K562 (cell line): Measurements from ENCODE around the gene HEMK1. TPM values are rescaled to one million over a fixed set of nuclear protein-coding genes. Genes with fewer than 3 reads are reported as not detected.

Experiments
- PRMT5 ChIP-seq: sonication (generic); formaldehyde crosslinking; IDR thresholded peaks from 2 replicates; pipeline ENCODE4 v1.5.0; 2020; ENCODE audit warnings: missing genetic modification reagents
- SIN3A ChIP-seq, 2 experiments: fragments of 150-350 bp in 1 of 2; IDR thresholded peaks; 2 replicates each; pipeline ENCODE4 v1.6.1; 2011 to 2016; ENCODE audit warnings: borderline replicate concordance in 2 of 2, low read depth in 2 of 2, low read length in 2 of 2, mild to moderate bottlenecking in 2 of 2, moderate library complexity in 2 of 2; ENCODE audit not compliant: control insufficient read depth in 1 of 2
- SP2 ChIP-seq: IDR thresholded peaks from 2 replicates; pipeline ENCODE4 v1.6.1; 2011; ENCODE audit warnings: mild to moderate bottlenecking, low read depth, low read length, moderate library complexity; ENCODE audit not compliant: poor library complexity, severe bottlenecking; ENCODE audit errors: extremely low read depth
- TCFL5 ChIP-seq: fragments of 250-450 bp; sonication (Bioruptor Pico); conservative IDR thresholded peaks from 2 replicates; pipeline ENCODE4 v1.6.1; 2021; ENCODE audit warnings: mild to moderate bottlenecking, moderate library complexity, matching md5 sums
- U2AF1 ChIP-seq: fragments of 200-400 bp; formaldehyde crosslinking; optimal IDR thresholded peaks from 2 replicates; pipeline ENCODE3; 2017; ENCODE audit warnings: mild to moderate bottlenecking, low read depth, low read length, moderate library complexity
- ZNF282 ChIP-seq: sonication (generic); formaldehyde crosslinking; IDR thresholded peaks from 2 replicates; pipeline ENCODE4 v1.8.1; 2023; ENCODE audit warnings: missing genetic modification reagents
- ZNF316 ChIP-seq: fragments of 450-650 bp; IDR thresholded peaks from 2 replicates; pipeline ENCODE4 v1.6.1; 2016
- polyA plus RNA-seq, 8 experiments: library from polyadenylated mRNA; depleted of rRNA in 4 of 8; stranded (reverse) in 5 of 8; unstranded in 3 of 8; fragments of >200 nt; fragmentation: Nextera tagmentation in 2 of 8; fragmentation: Illumina TruSeq in 1 of 8; extraction: Ambion mirVana in 2 of 8; extraction: Trizol in 1 of 8; gene quantifications; 2 replicates each; pipeline versions ENCODE4 v1.2.1 to v1.2.3, GENCODE V29; 2011 to 2014; ENCODE audit warnings: inconsistent platforms in 1 of 8, missing spikeins in 1 of 8
- total RNA-seq, 7 experiments: library from RNA; depleted of rRNA in 6 of 7; stranded (reverse); fragments of >200 nt in 6 of 7; fragmentation: Illumina TruSeq in 2 of 7; extraction: Trizol in 2 of 7; gene quantifications; 2 replicates each; pipeline versions ENCODE4 v1.2.1 to v1.2.3, GENCODE V29; 2011 to 2021; ENCODE audit warnings: low replicate concordance in 1 of 7
- TF ChIP-seq, protein P1 (sequence below), 2 experiments: IDR thresholded peaks; 2 replicates each; pipeline ENCODE4 v1.6.1; 2012; ENCODE audit warnings: improper control_type of control experiment in 2 of 2, low read depth in 2 of 2, low read length in 2 of 2, borderline replicate concordance in 1 of 2
- TF ChIP-seq, protein P2 (sequence below), 2 experiments: fragments of 450-650 bp; IDR thresholded peaks; 2 replicates each; pipeline ENCODE4 v1.6.1; 2018; ENCODE audit warnings: mild to moderate bottlenecking in 2 of 2, low read depth in 1 of 2; ENCODE audit not compliant: partially characterized antibody in 2 of 2
- TF ChIP-seq, protein P3 (sequence below): sonication (generic); formaldehyde crosslinking; IDR thresholded peaks from 2 replicates; pipeline ENCODE4 v1.8.0; 2022; ENCODE audit warnings: mild to moderate bottlenecking, missing genetic modification reagents
- TF ChIP-seq, protein P4 (sequence below): sonication (generic); formaldehyde crosslinking; IDR thresholded peaks from 2 replicates; pipeline ENCODE4 v1.8.0; 2022; ENCODE audit warnings: mild to moderate bottlenecking, missing genetic modification reagents

HEMK1 gene
- total and polyA plus RNA-seq, 9 of the 15 experiments (the other 6 are each of a cell fraction or from before 2014, with no cell fraction given): 2.0 to 16.8 (median 11.4) TPM

DNA sequence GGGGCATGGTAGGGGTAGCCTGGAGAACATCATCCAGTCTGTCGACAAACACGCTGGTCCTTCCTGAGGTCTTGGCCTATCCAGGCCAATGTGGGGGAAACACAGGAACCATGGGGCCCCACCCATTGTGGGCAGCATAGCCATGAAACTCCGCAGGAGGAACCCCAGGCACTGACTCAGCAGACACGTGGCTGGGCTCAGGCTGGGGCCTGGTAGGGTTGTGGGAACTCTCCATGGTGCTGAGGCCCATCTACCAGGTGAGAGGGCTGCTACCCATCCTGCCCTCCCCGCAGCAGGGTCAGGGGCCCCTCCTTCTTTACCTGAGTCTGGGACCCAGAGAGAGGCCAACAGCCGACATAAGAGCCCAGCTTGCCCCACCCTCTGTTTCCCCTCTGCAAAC, 43.3 kb upstream of the HEMK1 start (continued):
- TF ChIP-seq TCFL5 (CRISPR knock-in tag) (no peak), ZNF282 (CRISPR knock-in tag) (0 out of 2 replicates have a peak, but pooled peaks have one; percentile 31), SIN3A (IDR thresholded peaks at IDR 0.05; ENCODE audit: borderline replicate concordance in 2 of 2, control insufficient read depth in 1 of 2, low read depth in 2 of 2, low read length in 2 of 2) (peak; percentile 95 to 100), U2AF1 (no peak), SP2 (no peak), ZNF316 (peak; percentile 83), PRMT5 (CRISPR knock-in tag) (peak; percentile 88; the same call in 1 of the 2 replicates)
- TF ChIP-seq, protein P1, sequence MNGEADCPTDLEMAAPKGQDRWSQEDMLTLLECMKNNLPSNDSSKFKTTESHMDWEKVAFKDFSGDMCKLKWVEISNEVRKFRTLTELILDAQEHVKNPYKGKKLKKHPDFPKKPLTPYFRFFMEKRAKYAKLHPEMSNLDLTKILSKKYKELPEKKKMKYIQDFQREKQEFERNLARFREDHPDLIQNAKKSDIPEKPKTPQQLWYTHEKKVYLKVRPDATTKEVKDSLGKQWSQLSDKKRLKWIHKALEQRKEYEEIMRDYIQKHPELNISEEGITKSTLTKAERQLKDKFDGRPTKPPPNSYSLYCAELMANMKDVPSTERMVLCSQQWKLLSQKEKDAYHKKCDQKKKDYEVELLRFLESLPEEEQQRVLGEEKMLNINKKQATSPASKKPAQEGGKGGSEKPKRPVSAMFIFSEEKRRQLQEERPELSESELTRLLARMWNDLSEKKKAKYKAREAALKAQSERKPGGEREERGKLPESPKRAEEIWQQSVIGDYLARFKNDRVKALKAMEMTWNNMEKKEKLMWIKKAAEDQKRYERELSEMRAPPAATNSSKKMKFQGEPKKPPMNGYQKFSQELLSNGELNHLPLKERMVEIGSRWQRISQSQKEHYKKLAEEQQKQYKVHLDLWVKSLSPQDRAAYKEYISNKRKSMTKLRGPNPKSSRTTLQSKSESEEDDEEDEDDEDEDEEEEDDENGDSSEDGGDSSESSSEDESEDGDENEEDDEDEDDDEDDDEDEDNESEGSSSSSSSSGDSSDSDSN (IDR thresholded peaks at IDR 0.05; ENCODE audit: borderline replicate concordance in 1 of 2, low read depth in 2 of 2, low read length in 2 of 2): no peak
- TF ChIP-seq, protein P2, sequence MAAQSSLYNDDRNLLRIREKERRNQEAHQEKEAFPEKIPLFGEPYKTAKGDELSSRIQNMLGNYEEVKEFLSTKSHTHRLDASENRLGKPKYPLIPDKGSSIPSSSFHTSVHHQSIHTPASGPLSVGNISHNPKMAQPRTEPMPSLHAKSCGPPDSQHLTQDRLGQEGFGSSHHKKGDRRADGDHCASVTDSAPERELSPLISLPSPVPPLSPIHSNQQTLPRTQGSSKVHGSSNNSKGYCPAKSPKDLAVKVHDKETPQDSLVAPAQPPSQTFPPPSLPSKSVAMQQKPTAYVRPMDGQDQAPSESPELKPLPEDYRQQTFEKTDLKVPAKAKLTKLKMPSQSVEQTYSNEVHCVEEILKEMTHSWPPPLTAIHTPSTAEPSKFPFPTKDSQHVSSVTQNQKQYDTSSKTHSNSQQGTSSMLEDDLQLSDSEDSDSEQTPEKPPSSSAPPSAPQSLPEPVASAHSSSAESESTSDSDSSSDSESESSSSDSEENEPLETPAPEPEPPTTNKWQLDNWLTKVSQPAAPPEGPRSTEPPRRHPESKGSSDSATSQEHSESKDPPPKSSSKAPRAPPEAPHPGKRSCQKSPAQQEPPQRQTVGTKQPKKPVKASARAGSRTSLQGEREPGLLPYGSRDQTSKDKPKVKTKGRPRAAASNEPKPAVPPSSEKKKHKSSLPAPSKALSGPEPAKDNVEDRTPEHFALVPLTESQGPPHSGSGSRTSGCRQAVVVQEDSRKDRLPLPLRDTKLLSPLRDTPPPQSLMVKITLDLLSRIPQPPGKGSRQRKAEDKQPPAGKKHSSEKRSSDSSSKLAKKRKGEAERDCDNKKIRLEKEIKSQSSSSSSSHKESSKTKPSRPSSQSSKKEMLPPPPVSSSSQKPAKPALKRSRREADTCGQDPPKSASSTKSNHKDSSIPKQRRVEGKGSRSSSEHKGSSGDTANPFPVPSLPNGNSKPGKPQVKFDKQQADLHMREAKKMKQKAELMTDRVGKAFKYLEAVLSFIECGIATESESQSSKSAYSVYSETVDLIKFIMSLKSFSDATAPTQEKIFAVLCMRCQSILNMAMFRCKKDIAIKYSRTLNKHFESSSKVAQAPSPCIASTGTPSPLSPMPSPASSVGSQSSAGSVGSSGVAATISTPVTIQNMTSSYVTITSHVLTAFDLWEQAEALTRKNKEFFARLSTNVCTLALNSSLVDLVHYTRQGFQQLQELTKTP (IDR thresholded peaks at IDR 0.05; ENCODE audit: low read depth in 1 of 2, partially characterized antibody in 2 of 2): peak in 1 of 2 experiments; percentile 90
- TF ChIP-seq, protein P3, sequence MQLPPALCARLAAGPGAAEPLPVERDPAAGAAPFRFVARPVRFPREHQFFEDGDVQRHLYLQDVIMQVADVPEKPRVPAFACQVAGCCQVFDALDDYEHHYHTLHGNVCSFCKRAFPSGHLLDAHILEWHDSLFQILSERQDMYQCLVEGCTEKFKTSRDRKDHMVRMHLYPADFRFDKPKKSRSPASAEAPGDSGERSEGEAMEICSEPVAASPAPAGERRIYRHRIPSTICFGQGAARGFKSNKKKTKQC (CRISPR knock-in tag): peak; percentile 97
- TF ChIP-seq, protein P4, sequence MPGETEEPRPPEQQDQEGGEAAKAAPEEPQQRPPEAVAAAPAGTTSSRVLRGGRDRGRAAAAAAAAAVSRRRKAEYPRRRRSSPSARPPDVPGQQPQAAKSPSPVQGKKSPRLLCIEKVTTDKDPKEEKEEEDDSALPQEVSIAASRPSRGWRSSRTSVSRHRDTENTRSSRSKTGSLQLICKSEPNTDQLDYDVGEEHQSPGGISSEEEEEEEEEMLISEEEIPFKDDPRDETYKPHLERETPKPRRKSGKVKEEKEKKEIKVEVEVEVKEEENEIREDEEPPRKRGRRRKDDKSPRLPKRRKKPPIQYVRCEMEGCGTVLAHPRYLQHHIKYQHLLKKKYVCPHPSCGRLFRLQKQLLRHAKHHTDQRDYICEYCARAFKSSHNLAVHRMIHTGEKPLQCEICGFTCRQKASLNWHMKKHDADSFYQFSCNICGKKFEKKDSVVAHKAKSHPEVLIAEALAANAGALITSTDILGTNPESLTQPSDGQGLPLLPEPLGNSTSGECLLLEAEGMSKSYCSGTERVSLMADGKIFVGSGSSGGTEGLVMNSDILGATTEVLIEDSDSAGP (CRISPR knock-in tag): no peak
